Type B pancreatic cell (in vitro differentiated cells): ENCODE results near the gene TM7SF3. TPM values are rescaled to one million over a fixed set of nuclear protein-coding genes. Genes with fewer than 3 reads are reported as not detected.
"Not testable (repeated sequence)": the region's sequence is repeated elsewhere in the genome, so short reads cannot be mapped to it uniquely, and the experiment has no call there.

Source experiments
- DNase-seq: peaks from one replicate; pipeline ENCODE4 v3.0.0; 2021; ENCODE audit warnings: mixed read lengths; ENCODE audit not compliant: unreplicated experiment; ENCODE audit errors: extremely low spot score
- H3K27ac Mint-ChIP-seq: 2 replicates; pipeline ENCODE4 v1.8.0; 2021; ENCODE audit warnings: mild to moderate bottlenecking, mixed read lengths
- H3K27me3 Mint-ChIP-seq: 2 replicates; pipeline ENCODE4 v1.8.0; 2021; ENCODE audit warnings: mixed read lengths
- H3K36me3 Mint-ChIP-seq: 2 replicates; pipeline ENCODE4 v1.8.0; 2021; ENCODE audit warnings: mixed read lengths
- H3K4me1 Mint-ChIP-seq: one replicate; pipeline ENCODE4 v1.8.0; 2021; ENCODE audit warnings: mixed read lengths; ENCODE audit not compliant: unreplicated experiment
- H3K4me3 Mint-ChIP-seq: 2 replicates; pipeline ENCODE4 v1.8.0; 2021; ENCODE audit warnings: mild to moderate bottlenecking, mixed read lengths
- H3K9me3 Mint-ChIP-seq: 2 replicates; pipeline ENCODE4 v1.8.0; 2021; ENCODE audit warnings: mixed read lengths
- CTCF ChIP-seq: fragments of 200-600 bp; sonication (generic); conservative IDR thresholded peaks from 2 replicates; pipeline ENCODE4 v1.5.0; 2021; ENCODE audit warnings: antibody characterized with exemption, mild to moderate bottlenecking
- total RNA-seq: library from RNA; stranded (reverse); gene quantifications from 2 replicates; pipeline ENCODE4 v1.2.1, GENCODE V29; 2021; ENCODE audit warnings: low replicate concordance

TM7SF3 gene
- total RNA-seq, 1 donor from 2014 or later, result 49.6 TPM

- TF ChIP-seq CTCF, result no peak
- Mint-ChIP-seq H3K27me3 (peaks cover 6% of the 10 kb centered on the region), H3K27ac (peak overlapping the region; percentile 18), H3K4me3 (peak overlapping the region; percentile 44), H3K36me3 (peaks cover 10% of the 10 kb centered on the region), H3K9me3 (no peaks in the 10 kb centered on the region), H3K4me1 (peaks cover 11% of the 10 kb centered on the region)
- DNase-seq, result no peak
These were observed 6.6 kb upstream of the TM7SF3 start for GRCh38 chr12:27020761-27021160.

GRCh38 chr12:27018037-27018436 lies 3.9 kb upstream of the TM7SF3 start:
- Mint-ChIP-seq H3K9me3 (no peaks in the 10 kb centered on the region), H3K4me1 (peaks cover 6% of the 10 kb centered on the region), H3K4me3 (no peak overlapping the region), H3K36me3 (no peaks in the 10 kb centered on the region), H3K27me3 (peaks cover 6% of the 10 kb centered on the region), H3K27ac (peak overlapping the region; percentile 71)
- TF ChIP-seq CTCF, result no peak
- DNase-seq, result no peak

GRCh38 chr12:27017163-27017823 lies 3.1 kb upstream of the TM7SF3 start:
- not testable (repeated sequence) for DNase-seq, H3K4me1 Mint-ChIP-seq, H3K27me3 Mint-ChIP-seq, H3K9me3 Mint-ChIP-seq, H3K36me3 Mint-ChIP-seq, H3K4me3 Mint-ChIP-seq
- peak overlapping the region; percentile 79 for H3K27ac Mint-ChIP-seq

- Mint-ChIP-seq H3K4me3 (peak overlapping the region; percentile 15), H3K27ac (peak overlapping the region; percentile 92), H3K9me3 (no peaks in the 10 kb centered on the region), H3K27me3 (peaks cover 4% of the 10 kb centered on the region), H3K4me1 (no peaks in the 10 kb centered on the region), H3K36me3 (peaks cover 8% of the 10 kb centered on the region)
- DNase-seq, result no peak
- TF ChIP-seq CTCF, result peak; percentile 72
These were observed 1.5 kb upstream of the TM7SF3 start for GRCh38 chr12:27015730-27016076.

- H3K27me3 Mint-ChIP-seq, result peaks cover 1% of the 10 kb centered on the region
- peaks cover 8% of the 10 kb centered on the region for H3K36me3 Mint-ChIP-seq
- H3K9me3 Mint-ChIP-seq, result no peaks in the 10 kb centered on the region
- H3K4me3 Mint-ChIP-seq, result peak overlapping the region; percentile 96
- peak overlapping the region; percentile 92 for H3K27ac Mint-ChIP-seq
- DNase-seq, result no peak
- no peak for TF ChIP-seq CTCF
- no peaks in the 10 kb centered on the region for H3K4me1 Mint-ChIP-seq
These were observed 910 bp upstream of the TM7SF3 start for GRCh38 chr12:27014859-27015729.

- Mint-ChIP-seq H3K27ac (peak overlapping the region; percentile 92), H3K9me3 (no peaks in the 10 kb centered on the region), H3K4me1 (no peaks in the 10 kb centered on the region), H3K4me3 (peak overlapping the region; percentile 96), H3K27me3 (no peaks in the 10 kb centered on the region), H3K36me3 (peaks cover 8% of the 10 kb centered on the region)
- no peak for TF ChIP-seq CTCF
- DNase-seq, result no peak
These were observed 536 bp downstream of the TM7SF3 start for GRCh38 chr12:27013611-27014084.
